ENCODE measurements around the gene HSF5.

Gene HSF5

GRCh38 chr17:58487589-58488427 lies at the start of gene HSF5:
Gene HSF5 (minus strand): TSS chr17:58488408. CDS start chr17:58488274, 134 bp downstream.
- DNase-seq: no peak

- DNase-seq: no peak
Measured at GRCh38 chr17:58537266-58537665, 49.1 kb upstream of the HSF5 start.

- DNase-seq: no peak
Measured at GRCh38 chr17:58536542-58536941, 48.3 kb upstream of the HSF5 start.

GRCh38 chr17:58535431-58535830 lies 47.2 kb upstream of the HSF5 start:
- DNase-seq: no peak

- no peak for DNase-seq
Measured at GRCh38 chr17:58534901-58535421, 46.8 kb upstream of the HSF5 start.

- no peak for DNase-seq
Measured at GRCh38 chr17:58534331-58534730, 46.1 kb upstream of the HSF5 start.

GRCh38 chr17:58533616-58534188 lies 45.5 kb upstream of the HSF5 start:
- no peak for DNase-seq

GRCh38 chr17:58532555-58532951 lies 44.3 kb upstream of the HSF5 start:
- DNase-seq: no peak

- no peak for DNase-seq
Measured at GRCh38 chr17:58531661-58532554, 43.7 kb upstream of the HSF5 start.

- no peak for DNase-seq
Measured at GRCh38 chr17:58531122-58531521, 42.9 kb upstream of the HSF5 start.

- DNase-seq: no peak
Measured at GRCh38 chr17:58530655-58531054, 42.4 kb upstream of the HSF5 start.

GRCh38 chr17:58529275-58529674 lies 41.1 kb upstream of the HSF5 start:
- no peak for DNase-seq

- DNase-seq: no peak
Measured at GRCh38 chr17:58528443-58528842, 40.2 kb upstream of the HSF5 start.

- no peak for DNase-seq
Measured at GRCh38 chr17:58527949-58528348, 39.7 kb upstream of the HSF5 start.

GRCh38 chr17:58527306-58527705 lies 39.1 kb upstream of the HSF5 start:
- DNase-seq: no peak

- no peak for DNase-seq
Measured at GRCh38 chr17:58525239-58525638, 37.0 kb upstream of the HSF5 start.

- no peak for DNase-seq
Measured at GRCh38 chr17:58521680-58522079, 33.5 kb upstream of the HSF5 start.

- no peak for DNase-seq
Measured at GRCh38 chr17:58520843-58521430, 32.7 kb upstream of the HSF5 start.

- peak; percentile 99 for DNase-seq
Measured at GRCh38 chr17:58517928-58518609, 29.9 kb upstream of the HSF5 start.

- DNase-seq: no peak
Measured at GRCh38 chr17:58517378-58517927, 29.2 kb upstream of the HSF5 start.

- DNase-seq: no peak
Measured at GRCh38 chr17:58516644-58517377, 28.6 kb upstream of the HSF5 start.
